GM12801 (cell line): ENCODE results near the gene SLC49A4.

Experiments used
- CTCF ChIP-seq: IDR thresholded peaks from one replicate; pipeline ENCODE4 v1.5.1; 2011; ENCODE audit warnings: control low read depth; ENCODE audit not compliant: insufficient read length; ENCODE audit errors: extremely low read depth

The SLC49A4 gene

DNA sequence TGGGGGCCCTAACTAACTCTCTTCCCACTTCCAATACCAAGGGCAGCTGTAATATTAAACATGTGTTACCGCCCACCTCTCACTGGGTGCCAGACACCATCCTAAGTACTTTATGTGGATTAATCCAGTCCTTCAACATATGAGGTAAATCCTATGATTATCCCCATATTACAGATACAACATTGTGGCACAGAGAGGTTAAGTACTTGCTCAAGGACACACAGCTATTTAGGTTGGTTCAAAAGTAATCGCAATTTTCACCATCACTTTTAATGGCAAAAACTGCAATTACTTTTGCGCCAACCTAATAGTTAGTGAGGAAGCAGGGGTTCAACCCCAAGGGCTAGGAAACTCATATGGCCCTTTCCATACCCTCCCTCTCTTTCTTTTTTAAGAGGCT, 131.9 kb downstream of the SLC49A4 start:
- no peak for TF ChIP-seq CTCF

GRCh38 chr3:122927726-122928125, 132.9 kb downstream of the SLC49A4 start:
- no peak for TF ChIP-seq CTCF

- no peak for TF ChIP-seq CTCF
Measured at GRCh38 chr3:122928396-122929187, 133.7 kb downstream of the SLC49A4 start.

GRCh38 chr3:122929188-122930062, 134.6 kb downstream of the SLC49A4 start:
- no peak for TF ChIP-seq CTCF

DNA sequence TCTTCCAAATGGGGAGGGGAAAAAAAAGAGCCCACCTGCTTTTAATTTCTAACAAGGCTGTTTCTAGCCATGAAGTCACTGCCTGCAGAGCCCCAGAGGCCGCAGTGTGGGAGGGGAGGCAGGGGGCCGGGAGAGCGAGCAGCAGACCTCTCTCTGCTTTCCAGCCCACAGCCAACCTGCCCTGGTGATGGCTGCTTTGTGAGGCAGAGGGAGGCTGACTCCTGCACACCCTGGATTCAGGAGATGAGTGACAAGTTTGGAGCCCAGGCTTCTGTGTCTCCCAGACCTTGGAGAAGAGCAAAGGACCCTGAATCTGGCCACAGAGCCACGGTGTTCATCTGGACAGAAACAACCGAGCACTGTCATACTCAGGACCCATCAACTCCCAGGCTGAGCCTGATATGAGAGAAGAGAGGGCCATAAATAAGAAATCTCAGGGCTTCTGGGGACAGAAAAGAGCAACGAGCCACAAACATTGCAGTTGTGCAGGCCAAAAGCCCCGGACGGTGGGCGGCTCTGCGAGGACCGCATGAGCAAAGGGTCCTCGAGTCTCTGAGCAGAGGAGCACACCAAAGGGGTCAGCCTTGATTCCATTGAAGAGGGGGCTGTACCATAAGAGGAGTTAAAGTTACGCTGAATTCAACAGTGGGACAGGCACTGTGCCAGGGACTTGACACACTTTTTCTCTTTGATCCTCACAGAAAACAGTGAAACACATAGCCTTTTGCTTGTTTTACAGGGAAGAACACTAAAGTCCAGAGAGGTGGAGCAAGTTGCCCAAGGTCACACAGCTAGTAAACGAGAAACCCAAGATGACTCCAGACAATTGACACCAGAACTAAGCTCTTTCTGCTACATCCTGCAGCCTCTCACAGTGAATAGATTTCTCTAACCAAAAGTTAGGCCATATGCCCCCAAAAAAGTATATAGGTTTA, 135.5 kb downstream of the SLC49A4 start:
- TF ChIP-seq CTCF: no peak
